ENCODE measurements around the gene CAPS.
A peak's percentile ranks its signal among the peaks of the same experiment; 100 is the strongest.

CAPS gene

GRCh38 chr19:5935473-5936291 is 21.6 kb downstream of the CAPS start:
- no peak for DNase-seq

DNA sequence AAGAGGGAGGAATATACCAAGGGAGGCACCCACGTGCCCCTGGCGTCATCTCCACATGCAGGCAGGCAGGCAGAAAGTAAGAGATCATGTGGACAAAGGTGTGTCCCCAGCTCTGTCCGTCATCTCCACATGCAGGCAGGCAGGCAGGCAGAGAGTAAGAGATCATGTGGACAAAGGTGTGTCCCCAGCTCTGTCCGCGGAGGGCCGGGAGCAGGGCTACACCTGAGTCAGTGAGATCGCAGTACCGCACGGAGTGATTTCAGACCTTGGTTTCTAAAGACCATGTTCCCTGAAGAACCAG is 22.2 kb downstream of the CAPS start:
- DNase-seq: no peak

- no peak for DNase-seq
Measured at GRCh38 chr19:5937550-5937949, 23.5 kb downstream of the CAPS start.

DNA sequence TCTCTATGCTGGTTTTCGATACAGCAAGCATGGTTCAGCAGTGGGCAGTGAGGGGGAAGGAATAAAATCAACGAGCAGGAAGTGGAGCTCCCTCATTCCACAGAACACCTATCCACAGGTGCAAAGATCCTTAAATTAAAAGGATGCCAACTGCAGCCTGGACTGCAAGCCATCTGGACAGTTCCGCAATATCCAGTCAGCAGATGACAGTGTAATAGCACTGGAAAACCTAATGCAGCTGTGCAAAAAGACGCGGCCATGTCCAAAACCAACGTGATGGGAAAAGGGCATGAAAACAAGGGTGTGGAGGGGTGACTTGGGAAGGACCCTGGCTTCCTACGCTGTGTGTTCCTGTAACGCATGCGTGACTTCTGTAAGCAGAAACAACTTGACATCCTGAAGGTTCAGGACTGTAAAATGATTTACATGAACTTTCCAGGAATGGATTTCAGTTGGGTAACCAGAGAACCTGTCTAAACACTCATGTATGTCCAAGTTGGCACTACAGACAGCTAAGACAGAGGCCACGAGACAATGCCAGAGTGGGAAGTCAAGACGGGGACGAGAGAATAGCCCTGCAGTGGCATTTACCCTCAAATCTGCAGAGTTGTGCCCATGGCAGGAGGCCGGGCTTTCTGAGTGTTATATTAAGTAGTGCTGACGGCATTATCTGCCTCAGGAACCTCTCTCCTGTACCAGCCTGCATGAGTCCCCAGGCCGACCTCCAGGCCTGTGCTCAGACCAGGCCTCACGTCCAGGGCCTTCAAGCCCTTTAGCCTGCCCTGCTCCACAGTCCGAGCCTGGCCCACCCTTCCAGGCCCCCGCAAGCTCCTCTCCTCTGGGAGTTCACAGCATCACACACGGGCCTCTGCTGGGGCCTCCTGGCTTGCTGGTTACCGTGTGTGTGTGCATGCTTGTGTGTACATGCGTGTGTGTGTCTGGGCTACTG is 26.5 kb downstream of the CAPS start:
- DNase-seq: no peak

DNA sequence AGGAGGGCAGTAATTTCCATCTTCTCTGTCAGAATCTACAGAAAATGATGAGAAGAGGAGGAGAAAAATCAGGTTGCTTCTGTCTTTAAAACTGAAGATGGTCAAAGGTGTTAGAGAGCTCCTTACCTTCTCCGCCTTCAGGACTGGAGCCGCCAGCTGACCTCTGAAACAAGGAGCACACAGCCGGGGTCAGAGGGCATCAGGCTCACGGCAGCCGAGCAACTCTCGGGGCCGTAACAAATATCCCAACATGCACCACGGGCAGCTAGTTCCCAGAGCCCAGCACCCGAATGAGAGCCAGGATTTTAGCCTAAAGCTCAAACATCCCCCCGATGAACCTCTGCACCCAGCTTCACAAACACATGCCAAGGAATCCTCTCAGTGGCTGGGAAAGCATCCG is 27.6 kb downstream of the CAPS start:
- no peak for DNase-seq

GRCh38 chr19:5943045-5943444 is 29.0 kb downstream of the CAPS start:
- no peak for DNase-seq

DNA sequence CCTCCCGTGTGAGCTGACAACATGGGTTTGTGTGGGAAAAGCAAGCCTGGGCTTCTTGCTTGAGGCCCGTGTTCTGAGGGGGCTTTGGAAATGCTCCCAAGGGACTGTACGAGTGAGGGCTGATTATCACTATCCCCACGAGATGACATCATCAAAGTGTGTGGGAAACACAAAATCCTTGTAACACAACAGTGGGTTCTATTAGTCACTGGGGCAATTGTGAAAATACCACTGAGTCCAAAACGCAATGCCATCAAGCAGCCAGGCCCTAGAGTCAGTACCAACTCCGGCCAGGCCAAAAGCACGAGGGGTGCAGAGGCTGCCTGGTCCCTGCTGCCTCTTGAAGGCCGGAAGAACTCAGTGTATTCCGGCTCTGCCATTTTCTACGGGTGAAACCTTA is 29.6 kb downstream of the CAPS start:
- no peak for DNase-seq

- no peak for DNase-seq
Measured at GRCh38 chr19:5947435-5947834, 33.4 kb downstream of the CAPS start.

DNA sequence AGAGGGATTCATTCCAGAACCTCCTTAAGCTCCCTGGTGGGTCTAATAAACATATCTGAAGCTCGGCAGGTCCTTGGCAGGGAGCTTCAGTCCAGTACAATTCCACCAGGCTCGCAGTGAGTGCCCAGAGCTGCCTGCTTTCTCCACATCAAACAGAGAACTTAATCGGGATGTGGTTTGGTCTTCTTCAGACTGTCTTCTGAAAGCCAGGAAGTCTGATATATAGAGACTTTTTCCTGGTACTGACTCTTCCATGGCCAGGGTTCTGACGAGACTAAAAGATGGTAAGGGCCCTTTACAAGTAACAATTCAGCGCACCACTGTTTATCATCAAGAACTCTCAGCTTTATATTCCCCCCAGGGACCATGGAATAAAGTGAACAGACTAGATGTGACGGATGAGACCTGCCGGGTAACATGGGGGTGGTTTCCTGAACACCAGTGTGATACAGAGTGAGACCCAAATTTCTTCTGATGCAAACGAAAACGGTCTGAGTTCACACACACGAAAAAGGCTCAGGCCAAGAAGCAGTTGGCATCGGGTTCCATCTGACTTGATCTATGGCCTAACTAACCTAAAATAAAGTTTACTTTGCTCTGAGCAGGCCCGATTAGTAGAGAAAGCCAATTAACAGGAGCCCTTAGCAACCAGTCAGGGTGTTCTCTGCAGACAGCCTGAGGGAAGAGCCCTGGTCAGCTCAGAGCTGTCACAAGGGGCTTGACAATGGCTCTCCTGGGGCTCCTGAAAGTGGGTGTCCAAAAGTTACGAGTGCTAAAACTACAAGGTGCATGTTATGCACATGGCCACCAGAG is 34.9 kb downstream of the CAPS start:
- DNase-seq: peak; percentile 14 to 38

GRCh38 chr19:5949792-5950305 is 35.8 kb downstream of the CAPS start:
- peak; percentile 40 to 51 for DNase-seq

GRCh38 chr19:5950741-5951140 is 36.7 kb downstream of the CAPS start:
- DNase-seq: no peak

DNA sequence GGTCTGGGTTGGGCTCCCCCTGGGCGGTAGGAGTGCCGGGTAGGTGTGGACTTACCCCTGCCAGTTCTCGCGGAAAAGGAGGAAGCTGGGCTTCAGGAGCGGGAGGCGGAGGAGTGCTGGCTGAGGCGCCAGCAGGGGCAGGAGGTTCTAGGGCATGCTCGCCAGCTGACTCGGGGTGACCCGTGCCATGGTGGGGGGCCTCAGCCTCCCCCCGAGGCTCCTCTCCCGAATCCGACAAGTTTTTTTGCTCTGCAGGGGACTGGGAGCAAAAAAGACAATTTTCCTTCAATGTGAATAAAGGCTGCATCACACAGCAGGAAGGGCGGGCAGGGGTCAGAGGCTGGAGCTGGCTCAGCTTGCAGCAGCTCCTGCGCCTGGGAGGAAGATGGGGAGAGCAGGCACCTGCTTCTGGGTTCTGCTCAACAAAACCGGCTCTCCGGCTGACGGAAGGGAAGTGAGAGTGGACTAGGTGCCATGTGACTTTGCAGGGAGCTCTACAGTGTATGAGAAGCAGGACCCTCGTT is 37.3 kb downstream of the CAPS start:
- no peak for DNase-seq

DNA sequence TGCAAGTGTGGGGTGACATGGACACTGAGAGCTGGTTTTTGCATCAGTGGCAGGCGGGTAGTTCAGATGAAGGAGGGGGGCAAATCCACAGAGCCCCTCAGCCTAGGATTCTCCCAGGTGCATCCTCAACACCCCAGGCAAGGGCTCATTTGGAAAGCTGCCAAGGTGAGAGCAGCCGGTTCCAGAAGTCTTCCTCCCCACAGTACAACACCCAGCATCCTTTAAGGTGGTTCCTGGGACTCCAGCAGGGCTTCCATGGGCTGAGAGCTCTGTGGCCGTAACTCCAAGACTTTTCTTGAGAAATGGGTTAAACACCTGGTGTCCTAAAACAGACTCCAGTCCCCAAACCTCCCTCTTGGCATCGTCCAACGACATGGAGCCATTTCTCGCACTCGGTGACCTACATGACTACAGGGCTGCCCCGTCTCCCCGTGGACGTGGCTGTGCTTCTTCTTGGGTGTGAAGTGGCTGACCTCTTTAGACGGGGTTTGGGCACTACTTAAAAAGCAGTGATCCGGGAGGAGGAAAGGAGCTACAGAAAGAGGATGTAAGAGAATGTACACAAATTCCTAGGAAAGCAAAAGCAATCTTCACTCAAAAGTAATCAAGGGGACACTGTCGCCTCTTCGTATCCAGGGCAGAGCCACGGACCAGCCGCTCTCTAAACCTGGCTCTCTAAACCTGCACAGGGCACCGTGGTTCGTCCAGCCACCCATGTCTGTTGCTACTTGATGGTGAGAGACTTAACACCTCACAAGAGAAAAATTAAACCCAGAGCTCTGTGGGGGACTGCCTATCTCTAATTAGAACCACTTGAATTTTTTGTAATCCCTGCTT is 38.4 kb downstream of the CAPS start:
- DNase-seq: no peak

DNA sequence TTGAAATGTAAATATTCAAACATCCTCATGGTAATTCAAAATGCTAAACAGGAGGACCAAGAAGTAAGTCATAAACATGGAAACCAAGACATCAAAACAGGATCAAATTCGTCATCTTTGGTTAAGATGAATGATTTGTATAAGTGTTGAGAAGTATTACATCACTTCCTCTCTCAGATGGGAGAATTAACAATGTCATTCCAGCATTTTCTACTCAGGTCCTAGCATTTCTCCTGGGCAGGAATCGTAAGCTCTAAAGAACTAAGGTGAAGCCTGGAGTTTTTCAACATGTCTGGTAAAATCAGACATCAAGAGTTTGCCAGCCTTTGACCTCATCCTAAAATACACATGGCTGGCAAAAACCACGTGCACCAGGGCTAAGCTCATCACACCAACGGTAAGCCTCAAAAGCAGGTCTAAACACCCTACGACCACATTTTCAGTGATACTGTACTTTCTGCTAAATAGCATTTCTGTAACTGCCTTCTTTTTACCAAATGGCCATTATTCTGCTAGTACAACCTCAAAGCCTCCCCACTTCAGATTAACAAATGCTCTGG is 39.1 kb downstream of the CAPS start:
- DNase-seq: no peak

GRCh38 chr19:5953680-5954213 is 39.7 kb downstream of the CAPS start:
- peak; percentile 41 to 58 for DNase-seq

DNA sequence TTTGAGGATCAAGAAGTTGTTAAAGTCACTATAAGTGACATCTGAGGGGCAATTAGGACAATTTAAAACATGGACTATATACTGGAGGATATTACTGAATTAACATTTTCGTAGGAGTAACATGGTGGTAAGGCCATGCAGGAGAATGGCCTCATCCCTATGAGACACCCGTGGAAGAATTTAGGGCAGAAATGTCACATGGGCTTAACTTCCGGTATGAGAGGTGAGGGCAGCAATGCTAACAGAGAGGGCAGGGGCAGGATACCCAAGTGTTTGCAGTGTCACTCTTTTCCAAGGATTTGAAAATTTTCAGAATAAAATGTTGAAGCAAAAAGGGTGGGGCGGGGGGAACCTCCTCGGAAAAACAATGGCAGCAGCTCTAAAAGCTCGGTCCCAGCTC is 40.2 kb downstream of the CAPS start:
- DNase-seq: no peak

GRCh38 chr19:5955636-5955935 is 41.5 kb downstream of the CAPS start:
- no peak for DNase-seq

- no peak for DNase-seq
Measured at GRCh38 chr19:5956323-5956722, 42.3 kb downstream of the CAPS start.

- no peak for DNase-seq
Measured at GRCh38 chr19:5956728-5957127, 42.7 kb downstream of the CAPS start.

DNA sequence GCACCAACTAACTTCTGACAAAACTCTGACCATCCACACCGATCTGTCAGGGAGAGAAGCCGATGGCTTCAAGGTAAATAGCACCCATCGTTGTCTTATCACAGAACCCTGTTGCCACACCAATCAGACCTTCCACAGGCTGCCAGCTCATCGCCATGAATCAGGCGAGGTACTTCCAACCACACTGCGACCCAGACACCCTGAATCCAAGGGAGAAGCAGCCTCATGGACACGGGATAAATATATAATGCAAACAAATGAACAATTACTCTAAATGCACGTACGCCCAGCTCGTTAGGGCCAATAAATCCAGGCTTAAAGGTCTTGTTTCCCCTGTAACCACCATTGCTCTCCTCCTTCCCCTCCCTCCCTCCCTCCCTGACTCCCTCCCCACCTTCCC is 43.1 kb downstream of the CAPS start:
- DNase-seq: no peak

GRCh38 chr19:5958074-5958850 is 44.2 kb downstream of the CAPS start:
- DNase-seq: no peak

Data from activated CD4-positive, alpha-beta T cell treated with anti-CD3 and anti-CD28 coated beads, Interleukin-2, amount 50 U/mL, for 48 hours (primary cell).